GM12878 (cell line): ENCODE measurements around the gene ARMH1. TPM values are rescaled to one million over a fixed set of nuclear protein-coding genes. Genes with fewer than 3 reads are reported as not detected.
A peak's percentile ranks its signal among the peaks of the same experiment; 100 is the strongest.

Source experiments
- ATAC-seq: fragments of 200-7000 bp; cut with Tn5 transposase; 3 replicates; pipeline ENCODE4 v1.9.1; 2020; ENCODE audit warnings: mild to moderate bottlenecking, moderate library complexity
- BruUV-seq: library from RNA; stranded (reverse); fragments of 400-500 nt; replicated peaks from 2 replicates; lab custom pipeline; 2021; lab: Mats Ljungman, UMichigan
- CTCF ChIA-PET: fragments of 300-600 bp; sonication (Branson Sonifier 250); formaldehyde crosslinking; extraction: SDS; loops from one replicate; lab custom pipeline; 2021; ENCODE audit warnings: inconsistent platforms; lab: Yijun Ruan, JAX
- POLR2A ChIA-PET: fragments of 350-600 bp; formaldehyde crosslinking; extraction: SDS; loops from one replicate; lab custom pipeline; 2021; ENCODE audit warnings: inconsistent platforms; lab: Charles Lee
- RAD21 ChIA-PET: fragments of 300-600 bp; sonication (Branson Sonifier 250); formaldehyde crosslinking; loops from one replicate; lab custom pipeline; 2023; ENCODE audit warnings: antibody characterized with exemption; ENCODE audit not compliant: unreplicated experiment; lab: Charles Lee
- SMC1A ChIA-PET: fragments of 300-600 bp; sonication (Branson Sonifier 250); formaldehyde crosslinking; loops from one replicate; lab custom pipeline; 2023; ENCODE audit not compliant: unreplicated experiment, uncharacterized antibody; lab: Charles Lee
- DNase-seq: peaks from one replicate; pipeline ENCODE4 v3.0.0-alpha.2; 2011; ENCODE audit warnings: low read depth, low spot score
- FAIRE-seq: peaks from 3 replicates; lab custom pipeline; 2011; peaks lifted over from hg19 to GRCh38; lab: Jason Lieb, UNC
- H2AFZ ChIP-seq: 2 replicates; pipeline ENCODE4 v1.6.0; 2011; ENCODE audit warnings: low read depth, low read length, control low read depth; ENCODE audit not compliant: control insufficient read depth
- H3K27ac ChIP-seq: 2 replicates; pipeline ENCODE4 v1.5.1; 2011; ENCODE audit warnings: control low read depth; ENCODE audit not compliant: control insufficient read depth, insufficient read depth
- H3K27me3 ChIP-seq, 2 experiments: replicated peaks in 1 of 2; 2 replicates each; pipeline versions ENCODE4 v1.6.0 to v1.6.1; 2011; ENCODE audit warnings: low read length in 1 of 2; ENCODE audit not compliant: control insufficient read depth in 2 of 2, insufficient read depth in 2 of 2
- H3K36me3 ChIP-seq, 2 experiments: 2 replicates each; pipeline ENCODE4 v1.5.1; 2011; ENCODE audit warnings: low read length in 1 of 2; ENCODE audit not compliant: control insufficient read depth in 2 of 2, insufficient read depth in 2 of 2
- H3K4me1 ChIP-seq: 2 replicates; pipeline ENCODE4 v1.6.1; 2011; ENCODE audit warnings: mild to moderate bottlenecking, low read length, moderate library complexity, mixed read lengths; ENCODE audit not compliant: control insufficient read depth, insufficient read depth
- H3K4me2 ChIP-seq: 2 replicates; pipeline ENCODE4 v1.6.0; 2011; ENCODE audit warnings: control low read depth; ENCODE audit not compliant: control insufficient read depth, insufficient read depth
- H3K4me3 ChIP-seq: fragments of 200-600 bp; sonication (generic); 2 replicates; pipeline ENCODE4 v1.5.1; 2016
- H3K79me2 ChIP-seq: 2 replicates; pipeline ENCODE4 v1.6.0; 2011; ENCODE audit warnings: low read length; ENCODE audit not compliant: control insufficient read depth, insufficient read depth
- H3K9ac ChIP-seq: 2 replicates; pipeline ENCODE4 v1.8.0; 2011; ENCODE audit warnings: low read length, control low read depth, mixed read lengths; ENCODE audit not compliant: control insufficient read depth, insufficient read depth
- H3K9me3 ChIP-seq: replicated peaks from 3 replicates; pipeline ENCODE4 v1.5.1; 2011; ENCODE audit warnings: mild to moderate bottlenecking, low read length; ENCODE audit not compliant: control insufficient read depth, insufficient read depth
- H4K20me1 ChIP-seq: 2 replicates; pipeline ENCODE4 v1.6.0; 2011; ENCODE audit not compliant: control insufficient read depth, insufficient read depth
- BCL11A ChIP-seq: IDR thresholded peaks from 2 replicates; pipeline ENCODE4 v1.6.1; 2011; ENCODE audit warnings: low read depth, low read length
- BMI1 ChIP-seq: fragments of 450-650 bp; IDR thresholded peaks from 2 replicates; pipeline ENCODE4 v1.6.1; 2016; ENCODE audit warnings: mild to moderate bottlenecking, moderate library complexity, borderline replicate concordance
- CREM ChIP-seq: IDR thresholded peaks from 2 replicates; pipeline ENCODE4 v1.6.1; 2014; ENCODE audit warnings: antibody characterized with exemption, low read depth
- DPF2 ChIP-seq: fragments of 450-650 bp; IDR thresholded peaks from 2 replicates; pipeline ENCODE4 v1.6.1; 2017; ENCODE audit warnings: mild to moderate bottlenecking
- ESRRA ChIP-seq: IDR thresholded peaks from 2 replicates; pipeline ENCODE4 v1.6.1; 2012; ENCODE audit warnings: mild to moderate bottlenecking, low read length, improper control_type of control experiment
- IKZF2 ChIP-seq, 2 experiments: fragments of 450-650 bp; IDR thresholded peaks; 2 replicates each; pipeline ENCODE4 v1.6.1; 2017; ENCODE audit warnings: mild to moderate bottlenecking in 2 of 2, moderate library complexity in 2 of 2
- NR2C2 ChIP-seq: IDR thresholded peaks from 2 replicates; pipeline ENCODE4 v1.6.1; 2011; ENCODE audit warnings: borderline replicate concordance, low read depth; ENCODE audit not compliant: control insufficient read depth, insufficient read length
- PBX3 ChIP-seq: IDR thresholded peaks from 2 replicates; pipeline ENCODE4 v1.6.1; 2011; ENCODE audit warnings: mild to moderate bottlenecking, low read depth, low read length, moderate library complexity; ENCODE audit not compliant: insufficient replicate concordance
- RCOR1 ChIP-seq: conservative IDR thresholded peaks from 2 replicates; pipeline ENCODE4 v1.6.1; 2012; ENCODE audit warnings: low read depth, low read length, improper control_type of control experiment
- REST ChIP-seq: IDR thresholded peaks from 2 replicates; pipeline ENCODE4 v1.6.1; 2012; ENCODE audit warnings: mild to moderate bottlenecking, low read depth, low read length
- SP1 ChIP-seq: IDR thresholded peaks from one replicate; pipeline ENCODE4 v1.6.1; 2011; ENCODE audit warnings: low read depth, low read length
- SRF ChIP-seq, 2 experiments: IDR thresholded peaks; 2 replicates each; pipeline ENCODE4 v1.6.1; 2011; ENCODE audit warnings: low read depth in 2 of 2, low read length in 2 of 2, mild to moderate bottlenecking in 1 of 2, moderate library complexity in 1 of 2
- ZBTB4 ChIP-seq: fragments of 450-650 bp; formaldehyde crosslinking; IDR thresholded peaks from 2 replicates; pipeline ENCODE4 v1.4.0; 2022; ENCODE audit warnings: mild to moderate bottlenecking, moderate library complexity
- ZNF24 ChIP-seq: fragments of 450-650 bp; IDR thresholded peaks from 2 replicates; pipeline ENCODE4 v1.6.1; 2017; ENCODE audit warnings: antibody characterized with exemption, mild to moderate bottlenecking
- ZZZ3 ChIP-seq: IDR thresholded peaks from 2 replicates; pipeline ENCODE4 v1.6.1; 2011; ENCODE audit warnings: low read depth; ENCODE audit not compliant: control insufficient read depth, insufficient read length
- WGBS: methylation state at CpG from one replicate; pipeline ENCODE4 v1.1.6; 2016; ENCODE audit warnings: low lambda C conversion rate; ENCODE audit not compliant: insufficient replicate concordance, insufficient coverage; ENCODE audit errors: missing lambda C conversion rate; 5-methylcytosine and 5-hydroxymethylcytosine counted together
- in situ Hi-C: fragments of 300-500 bp; cut with MboI; formaldehyde crosslinking; loops from 9 replicates; pipeline ENCODE4 v1.14.3; 2018; ENCODE audit warnings: mixed read lengths
- intact Hi-C: fragments of 100-400 bp; cut with micrococcal nuclease; formaldehyde crosslinking; loops from one replicate; pipeline ENCODE4 v1.14.2; 2022; ENCODE audit not compliant: unreplicated experiment
- polyA plus RNA-seq, 11 experiments: library from polyadenylated mRNA; depleted of rRNA in 4 of 11; unstranded in 6 of 11; stranded (reverse) in 5 of 11; fragments of >200 nt; fragmentation: Nextera tagmentation in 4 of 11; fragmentation: Illumina TruSeq in 1 of 11; extraction: Ambion mirVana in 4 of 11; extraction: Trizol in 1 of 11; gene quantifications; 1 replicate in 1 of 11; 2 replicates in 10 of 11; pipeline versions ENCODE4 v1.2.1 to v1.2.3, GENCODE V29; 2011 to 2016; ENCODE audit warnings: inconsistent platforms in 2 of 11, missing spikeins in 2 of 11, low read depth in 1 of 11
- total RNA-seq, 4 experiments: library from RNA; depleted of rRNA in 3 of 4; stranded (reverse); fragments of >200 nt in 3 of 4; fragmentation: Illumina TruSeq in 1 of 4; extraction: Trizol in 1 of 4; gene quantifications; 2 replicates each; pipeline versions ENCODE4 v1.2.1 to v1.2.3, GENCODE V29; 2013 to 2021

Gene ARMH1
- total and polyA plus RNA-seq, 10 of the 15 experiments (the other 5 are each of a cell fraction or from before 2014, with no cell fraction given) = 0.93 to 43.9 (median 8.2) TPM

- RAD21 ChIA-PET = interaction anchor here (1.6 kb wide), 1 partner anchor 41 kb away, joined by 6 read pairs; the partner anchor contains the start of gene TMEM53
- DNase-seq = no peak
- SMC1A ChIA-PET = interaction anchor here (0.5 to 3.1 kb wide), 4 partner anchors 9 to 89 kb away, joined by 3 to 18 read pairs (median 4); no protein-coding TSS in a partner anchor
- peak; percentile 14 for ATAC-seq
- Histone ChIP-seq H3K79me2 (peaks cover 19% of the 10 kb centered on the region), H3K36me3 (peaks cover 8 to 18% of the 10 kb centered on the region in 2 experiments), H3K9me3 (no peaks in the 10 kb centered on the region), H3K4me2 (peak overlapping the region; percentile 97), H3K27ac (peak overlapping the region; percentile 94), H3K4me1 (no peaks in the 10 kb centered on the region), H3K9ac (peak overlapping the region; percentile 90), H3K27me3 (no peaks in the 10 kb centered on the region), H4K20me1 (no peaks in the 10 kb centered on the region), H2AFZ (peak overlapping the region; percentile 55), H3K4me3 (peak overlapping the region; percentile 98)
- peak; percentile 65 for FAIRE-seq
- in situ Hi-C loops (no loop called here), intact Hi-C loops (no loop called here)
- POLR2A ChIA-PET = interaction anchor here (1.0 to 2.9 kb wide), 7 partner anchors 9 to 420 kb away, joined by 3 to 13 read pairs (median 5); partner anchors contain the start of genes ARMH1, HECTD3 and TMEM53
- CTCF ChIA-PET = interaction anchor here (1.6 to 5.7 kb wide), 3 partner anchors 15 to 38 kb away, joined by 5 to 70 read pairs (median 12); no protein-coding TSS in a partner anchor
- TSS peak; percentile 66 for BruUV-seq
- WGBS = under 1% methylated on average over 9 of the region's 9 CpGs
- TF ChIP-seq PBX3 = no peak
- TF ChIP-seq REST = no peak
- TF ChIP-seq SRF (IDR thresholded peaks at IDR 0.05; ENCODE audit: low read depth in 2 of 2, low read length in 2 of 2) = no peak
- TF ChIP-seq ZNF24 = no peak
- TF ChIP-seq BMI1 = no peak
- TF ChIP-seq SP1 = no peak
- no peak for TF ChIP-seq ZZZ3
- no peak for TF ChIP-seq DPF2
- TF ChIP-seq BCL11A = no peak
- TF ChIP-seq ZBTB4 (CRISPR knock-in tag) = no peak
- TF ChIP-seq IKZF2 (IDR thresholded peaks at IDR 0.05) = no peak
- no peak for TF ChIP-seq ESRRA
- TF ChIP-seq RCOR1 = no peak
- TF ChIP-seq NR2C2 = no peak
- no peak for TF ChIP-seq CREM
These were observed 41.9 kb upstream of the ARMH1 start for GRCh38 chr1:44632598-44632997.
